ENCODE results near the gene CHEK2.

DNA sequence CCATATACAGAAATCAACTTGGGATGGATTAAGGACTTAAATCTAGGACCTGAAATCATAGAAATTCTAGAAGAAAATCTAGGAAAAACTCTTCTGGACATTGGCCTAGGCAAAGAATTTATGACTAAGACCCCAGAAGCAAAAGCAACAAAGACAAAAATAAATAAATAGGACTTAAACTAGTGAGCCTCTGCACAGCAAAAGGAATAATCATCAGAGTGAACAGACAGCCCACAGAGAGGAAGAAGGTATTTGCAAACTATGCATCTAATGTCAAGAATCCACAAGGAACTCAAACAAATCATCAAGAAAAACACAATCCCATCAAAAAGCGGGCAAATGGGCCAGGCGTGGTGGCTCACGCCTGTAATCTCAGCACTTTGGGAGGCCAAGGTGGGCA lies 94.4 kb downstream of the CHEK2 start:
- TF ChIP-seq GATA2 (IDR thresholded peaks at IDR 0.05; ENCODE audit: low read depth, low read length) (no peak), GATA3 (IDR thresholded peaks at IDR 0.05; ENCODE audit: low read depth, low read length) (no peak)

All from SH-SY5Y (cell line).